ENCODE measurements around the gene GGCT. TPM values are rescaled to one million over a fixed set of nuclear protein-coding genes. Genes with fewer than 3 reads are reported as not detected.
A peak's percentile ranks its signal among the peaks of the same experiment; 100 is the strongest.
"Not testable (repeated sequence)": the region's sequence is repeated elsewhere in the genome, so short reads cannot be mapped to it uniquely, and the experiment has no call there.

Gene GGCT
- 21.0 and 33.4 TPM in 2 replicates for total RNA-seq

GRCh38 chr7:30504301-30505173, at the start of gene GGCT:
TSS of gene GGCT (minus strand) at chr7:30504829. CDS start at chr7:30504709, 120 bp downstream.
- DNase-seq (ENCODE audit: low read depth in 2 of 2) = peak; percentile 93 to 99

- DNase-seq (ENCODE audit: low read depth in 2 of 2) = no peak
Measured at GRCh38 chr7:30553546-30553945, 48.9 kb upstream of the GGCT start.

GRCh38 chr7:30553141-30553540, 48.5 kb upstream of the GGCT start:
- DNase-seq (ENCODE audit: low read depth in 2 of 2) = no peak

- no peak for DNase-seq (ENCODE audit: low read depth in 2 of 2)
Measured at GRCh38 chr7:30552330-30552729, 47.7 kb upstream of the GGCT start.

GRCh38 chr7:30549931-30550493, 45.4 kb upstream of the GGCT start:
- peak; percentile 24 to 75 for DNase-seq (ENCODE audit: low read depth in 2 of 2)

GRCh38 chr7:30548845-30549244, 44.2 kb upstream of the GGCT start:
- DNase-seq (ENCODE audit: low read depth in 2 of 2) = peak; percentile 49 to 83

GRCh38 chr7:30546596-30546995, 42.0 kb upstream of the GGCT start:
- DNase-seq (ENCODE audit: low read depth in 2 of 2) = no peak

GRCh38 chr7:30545791-30546555, 41.3 kb upstream of the GGCT start:
- no peak for DNase-seq (ENCODE audit: low read depth in 2 of 2)

- DNase-seq (ENCODE audit: low read depth in 2 of 2) = peak in 1 of 2 donors; percentile 26
Measured at GRCh38 chr7:30543813-30544525, 39.3 kb upstream of the GGCT start.

GRCh38 chr7:30543115-30543514, 38.5 kb upstream of the GGCT start:
- DNase-seq (ENCODE audit: low read depth in 2 of 2) = not testable (repeated sequence)

- no peak for DNase-seq (ENCODE audit: low read depth in 2 of 2)
Measured at GRCh38 chr7:30533886-30534285, 29.3 kb upstream of the GGCT start.

GRCh38 chr7:30531286-30531685, 26.7 kb upstream of the GGCT start:
- no peak for DNase-seq (ENCODE audit: low read depth in 2 of 2)

- no peak for DNase-seq (ENCODE audit: low read depth in 2 of 2)
Measured at GRCh38 chr7:30530373-30530772, 25.7 kb upstream of the GGCT start.

- DNase-seq (ENCODE audit: low read depth in 2 of 2) = no peak
Measured at GRCh38 chr7:30528779-30529178, 24.1 kb upstream of the GGCT start.

GRCh38 chr7:30527297-30527696, 22.7 kb upstream of the GGCT start:
- DNase-seq (ENCODE audit: low read depth in 2 of 2) = not testable (repeated sequence)

GRCh38 chr7:30526163-30526562, 21.5 kb upstream of the GGCT start:
- DNase-seq (ENCODE audit: low read depth in 2 of 2) = no peak

- DNase-seq (ENCODE audit: low read depth in 2 of 2) = no peak
Measured at GRCh38 chr7:30525429-30525828, 20.8 kb upstream of the GGCT start.

- no peak for DNase-seq (ENCODE audit: low read depth in 2 of 2)
Measured at GRCh38 chr7:30524545-30524944, 19.9 kb upstream of the GGCT start.

GRCh38 chr7:30523466-30523865, 18.8 kb upstream of the GGCT start:
- DNase-seq (ENCODE audit: low read depth in 2 of 2) = no peak

- DNase-seq (ENCODE audit: low read depth in 2 of 2) = no peak
Measured at GRCh38 chr7:30522159-30522558, 17.5 kb upstream of the GGCT start.

GRCh38 chr7:30521532-30521931, 16.9 kb upstream of the GGCT start:
- no peak for DNase-seq (ENCODE audit: low read depth in 2 of 2)

- no peak for DNase-seq (ENCODE audit: low read depth in 2 of 2)
Measured at GRCh38 chr7:30519122-30519521, 14.5 kb upstream of the GGCT start.

Data from dermis microvascular lymphatic vessel endothelial cell (primary cell).